Prostate gland (tissue), 2 donors: ENCODE measurements around the gene CNTN4. TPM values are rescaled to one million over a fixed set of nuclear protein-coding genes. Genes with fewer than 3 reads are reported as not detected.
A peak's percentile ranks its signal among the peaks of the same experiment; 100 is the strongest.

Source experiments
- DNase-seq: peaks from one replicate; pipeline ENCODE4 v3.0.0-alpha.2; 2019; ENCODE audit warnings: low spot score
- H3K27ac ChIP-seq, 2 donors: fragments of 200-600 bp; sonication (generic); 2 replicates each; pipeline ENCODE4 v1.5.1; 2017 to 2019
- H3K27me3 ChIP-seq: fragments of 200-600 bp; sonication (generic); replicated peaks from 2 replicates; pipeline ENCODE4 v1.5.1; 2019; ENCODE audit not compliant: insufficient read depth
- H3K36me3 ChIP-seq, 2 donors: fragments of 200-600 bp; sonication (generic); 1 replicate in 1 of 2; 2 replicates in 1 of 2; pipeline versions ENCODE4 v1.5.1 to v1.8.1; 2017 to 2019
- H3K4me1 ChIP-seq: fragments of 200-600 bp; sonication (generic); replicated peaks from 2 replicates; pipeline ENCODE4 v1.5.1; 2019
- H3K4me3 ChIP-seq, 2 donors: fragments of 200-600 bp; sonication (generic); 2 replicates each; pipeline ENCODE4 v1.5.1; 2017 to 2019
- H3K9me3 ChIP-seq: fragments of 200-600 bp; sonication (generic); 2 replicates; pipeline ENCODE4 v1.5.1; 2017
- POLR2A ChIP-seq: fragments of 450-650 bp; IDR thresholded peaks from one replicate; pipeline ENCODE4 v1.6.1; 2016; ENCODE audit warnings: antibody characterized with exemption, mild to moderate bottlenecking
- POLR2AphosphoS5 ChIP-seq: sonication (generic); formaldehyde crosslinking; IDR thresholded peaks from one replicate; pipeline ENCODE4 v1.6.1; 2017; ENCODE audit warnings: antibody characterized with exemption
- WGBS: methylation state at CpG from one replicate; pipeline ENCODE4 v1.1.5; 2018; 5-methylcytosine and 5-hydroxymethylcytosine counted together
- intact Hi-C: fragments of 100-400 bp; cut with DNase I; formaldehyde crosslinking; loops from one replicate; pipeline ENCODE4 v1.14.2; 2022
- total RNA-seq, 2 donors: library from RNA; depleted of rRNA; stranded (reverse); fragments of >200 nt; gene quantifications; one replicate each; pipeline ENCODE4 v1.1.0, GENCODE V29; 2016
- TF ChIP-seq, protein P1 (sequence below), 4 experiments: fragments of 200-600 bp in 2 of 4; fragments of 450-650 bp in 2 of 4; sonication (generic) in 2 of 4; IDR thresholded peaks; 1 replicate in 3 of 4; 2 replicates in 1 of 4; pipeline ENCODE4 v1.5.1; 2016 to 2019; ENCODE audit warnings: antibody characterized with exemption in 4 of 4, mild to moderate bottlenecking in 2 of 4, moderate library complexity in 2 of 4

CNTN4 gene
- total RNA-seq, 2 donors from 2014 or later, result 1.5 to 5.7 TPM

DNA sequence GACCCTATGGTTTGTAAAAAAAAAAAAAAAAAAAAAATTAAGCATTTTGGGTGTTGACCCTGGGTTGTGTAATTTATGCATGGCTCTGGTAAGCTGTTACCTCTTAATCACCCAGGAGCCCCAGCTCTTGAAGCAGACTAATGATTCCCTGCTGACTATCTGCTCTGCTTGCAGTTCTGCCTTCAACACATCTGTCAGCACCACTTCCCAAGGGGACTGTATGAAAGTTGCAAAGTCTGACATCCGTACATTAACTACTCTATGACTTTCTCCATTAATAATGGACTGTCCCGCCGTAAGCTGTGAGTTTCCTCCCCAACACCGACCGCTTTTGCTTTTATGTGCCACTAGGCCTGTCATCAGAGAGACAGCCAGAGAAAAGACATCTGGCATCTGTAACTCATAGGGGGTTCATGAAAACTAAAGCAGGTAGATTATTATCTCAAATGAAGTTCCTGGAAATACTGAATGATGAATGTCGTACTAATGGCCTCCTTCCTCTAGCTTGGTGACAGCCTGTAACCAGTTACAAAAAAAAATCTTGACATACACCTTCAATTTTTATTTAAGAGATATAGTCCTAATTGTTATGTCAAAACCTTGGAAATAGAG is 740.0 kb downstream of the CNTN4 start:
- TF ChIP-seq, protein P1, sequence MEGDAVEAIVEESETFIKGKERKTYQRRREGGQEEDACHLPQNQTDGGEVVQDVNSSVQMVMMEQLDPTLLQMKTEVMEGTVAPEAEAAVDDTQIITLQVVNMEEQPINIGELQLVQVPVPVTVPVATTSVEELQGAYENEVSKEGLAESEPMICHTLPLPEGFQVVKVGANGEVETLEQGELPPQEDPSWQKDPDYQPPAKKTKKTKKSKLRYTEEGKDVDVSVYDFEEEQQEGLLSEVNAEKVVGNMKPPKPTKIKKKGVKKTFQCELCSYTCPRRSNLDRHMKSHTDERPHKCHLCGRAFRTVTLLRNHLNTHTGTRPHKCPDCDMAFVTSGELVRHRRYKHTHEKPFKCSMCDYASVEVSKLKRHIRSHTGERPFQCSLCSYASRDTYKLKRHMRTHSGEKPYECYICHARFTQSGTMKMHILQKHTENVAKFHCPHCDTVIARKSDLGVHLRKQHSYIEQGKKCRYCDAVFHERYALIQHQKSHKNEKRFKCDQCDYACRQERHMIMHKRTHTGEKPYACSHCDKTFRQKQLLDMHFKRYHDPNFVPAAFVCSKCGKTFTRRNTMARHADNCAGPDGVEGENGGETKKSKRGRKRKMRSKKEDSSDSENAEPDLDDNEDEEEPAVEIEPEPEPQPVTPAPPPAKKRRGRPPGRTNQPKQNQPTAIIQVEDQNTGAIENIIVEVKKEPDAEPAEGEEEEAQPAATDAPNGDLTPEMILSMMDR (IDR thresholded peaks at IDR 0.05), result no peak
- WGBS, result 84% methylated on average over 6 of the region's 6 CpGs
- no peak overlapping the region for H3K27ac ChIP-seq

DNA sequence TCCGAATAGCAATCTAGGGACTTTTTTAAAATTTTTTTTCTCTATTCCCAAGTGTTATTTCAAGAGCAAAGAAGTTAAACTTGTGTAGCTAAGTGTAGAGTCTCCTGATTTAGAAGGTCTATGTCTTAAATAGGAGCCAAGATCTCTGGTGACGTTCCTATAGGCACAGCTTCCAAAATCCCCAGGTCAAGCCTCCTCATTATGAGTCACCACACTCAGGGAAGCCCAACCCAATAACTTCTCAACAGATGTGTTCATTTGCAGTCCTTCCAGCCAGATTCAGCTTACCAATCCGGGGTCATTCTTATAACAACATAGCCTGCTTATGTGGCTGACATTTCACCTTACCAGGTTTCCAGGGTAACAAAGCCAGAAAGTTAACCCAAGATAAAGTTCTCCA is 741.2 kb downstream of the CNTN4 start:
- Histone ChIP-seq H3K27me3 (no peaks in the 10 kb centered on the region), H3K36me3 (no peaks in the 10 kb centered on the region), H3K9me3 (no peaks in the 10 kb centered on the region), H3K4me1 (no peaks in the 10 kb centered on the region), H3K4me3 (no peak overlapping the region), H3K27ac (no peak overlapping the region)
- no peak for TF ChIP-seq POLR2AphosphoS5
- no peak for TF ChIP-seq POLR2A
- TF ChIP-seq, protein P1 (IDR thresholded peaks at IDR 0.05), result no peak
- no peak for DNase-seq
- intact Hi-C loops, result no loop called here
- WGBS, result 84% methylated on average over 3 of the region's 3 CpGs

More for the DNA sequence above, 740.0 kb downstream of the CNTN4 start:
- H3K4me3 ChIP-seq, result no peak overlapping the region
- no peaks in the 10 kb centered on the region for H3K4me1 ChIP-seq
- no peaks in the 10 kb centered on the region for H3K9me3 ChIP-seq
- intact Hi-C loops, result no loop called here
- no peaks in the 10 kb centered on the region for H3K36me3 ChIP-seq
- no peaks in the 10 kb centered on the region for H3K27me3 ChIP-seq
- no peak for DNase-seq

DNA sequence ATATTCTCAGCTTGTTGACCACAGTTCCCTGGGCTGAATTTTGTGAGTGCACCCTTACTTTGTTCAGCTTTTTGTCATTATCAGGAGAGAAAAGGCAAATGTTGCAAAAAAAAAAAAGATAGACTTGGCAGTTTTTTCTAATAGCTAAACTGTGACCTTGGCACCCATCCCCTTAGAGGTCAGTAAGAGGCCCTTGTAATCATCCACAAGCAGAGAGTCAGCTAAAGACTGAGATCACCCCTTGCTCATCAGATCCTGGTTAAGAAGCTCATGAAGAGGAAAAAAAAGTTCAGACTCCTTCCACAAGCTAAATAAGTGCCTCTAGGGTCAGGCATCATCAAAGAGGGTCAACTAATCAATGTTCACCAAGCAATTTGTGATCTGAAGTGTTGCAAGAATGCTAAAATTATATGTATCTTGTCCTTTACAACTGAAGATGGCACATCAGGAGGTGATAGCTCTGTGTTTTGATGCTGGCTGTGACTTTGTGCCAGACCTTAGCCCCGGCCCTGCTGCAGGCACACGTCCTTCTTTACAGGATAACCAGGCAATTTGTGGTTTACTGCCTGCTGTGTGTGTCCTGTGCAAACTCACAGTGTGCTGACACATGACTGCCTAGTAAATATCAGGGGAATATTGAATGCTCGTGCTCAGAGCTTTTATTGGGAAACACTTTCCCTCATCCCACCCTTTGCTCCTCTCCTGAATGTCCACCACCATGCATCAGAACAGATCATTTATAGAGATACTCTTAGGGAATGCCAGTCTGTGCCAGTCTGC is 748.6 kb downstream of the CNTN4 start:
- 39% methylated on average over 3 of the region's 3 CpGs for WGBS
- no peaks in the 10 kb centered on the region for H3K9me3 ChIP-seq
- H3K27ac ChIP-seq, result no peak overlapping the region
- H3K27me3 ChIP-seq, result no peaks in the 10 kb centered on the region
- no peaks in the 10 kb centered on the region for H3K36me3 ChIP-seq
- no peaks in the 10 kb centered on the region for H3K4me1 ChIP-seq
- peak; percentile 4 for DNase-seq
- H3K4me3 ChIP-seq, result no peak overlapping the region
- TF ChIP-seq, protein P1 (IDR thresholded peaks at IDR 0.05), result no peak
- TF ChIP-seq POLR2AphosphoS5 (no peak), POLR2A (no peak)
- intact Hi-C loops, result no loop called here

DNA sequence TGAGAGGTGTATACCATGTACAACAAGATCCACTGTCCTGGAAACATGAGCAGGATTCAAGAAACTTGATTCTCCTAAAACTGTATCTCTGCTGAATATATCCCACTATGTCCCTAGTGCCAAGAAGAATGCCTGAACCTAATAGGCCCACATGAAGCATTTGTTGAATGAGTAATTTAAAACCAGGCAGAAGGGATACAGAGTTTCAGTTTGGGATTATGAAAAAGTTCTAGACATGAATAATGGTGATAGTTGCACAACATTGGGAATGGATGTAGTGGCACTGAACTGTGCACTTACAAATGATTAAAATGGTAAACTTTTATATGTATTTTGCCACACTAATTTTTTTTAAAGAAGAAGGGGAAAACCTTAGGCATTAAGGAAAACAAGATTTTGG is 750.4 kb downstream of the CNTN4 start:
- Histone ChIP-seq H3K9me3 (no peaks in the 10 kb centered on the region), H3K4me1 (no peaks in the 10 kb centered on the region), H3K36me3 (no peaks in the 10 kb centered on the region), H3K27ac (no peak overlapping the region), H3K4me3 (no peak overlapping the region), H3K27me3 (no peaks in the 10 kb centered on the region)
- no peak for DNase-seq
- TF ChIP-seq POLR2A, result no peak
- TF ChIP-seq POLR2AphosphoS5, result no peak
- TF ChIP-seq, protein P1 (IDR thresholded peaks at IDR 0.05), result no peak
- intact Hi-C loops, result no loop called here

DNA sequence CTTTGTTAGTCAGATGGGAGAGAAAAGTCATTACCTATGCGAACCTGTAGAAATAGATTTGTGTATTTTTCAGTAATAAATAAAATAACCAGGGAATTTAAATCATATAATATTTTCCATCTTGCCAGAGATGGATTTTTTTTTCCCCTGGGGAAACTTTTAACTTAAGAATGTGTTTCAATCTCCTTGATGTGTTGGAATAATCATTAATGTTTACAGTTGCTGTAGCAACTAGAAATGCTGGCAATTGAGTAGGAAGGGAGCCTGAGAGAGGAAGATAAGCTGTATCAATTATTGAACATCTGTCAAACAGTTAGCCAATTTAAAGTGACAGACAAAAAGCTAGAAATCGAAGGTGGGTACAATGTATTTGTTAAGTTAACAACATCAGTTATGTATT is 752.0 kb downstream of the CNTN4 start:
- intact Hi-C loops, result no loop called here
- Histone ChIP-seq H3K4me1 (no peaks in the 10 kb centered on the region), H3K4me3 (no peak overlapping the region), H3K9me3 (no peaks in the 10 kb centered on the region), H3K27me3 (no peaks in the 10 kb centered on the region), H3K36me3 (no peaks in the 10 kb centered on the region), H3K27ac (no peak overlapping the region)
- DNase-seq, result no peak
- WGBS, result 82% methylated on average over 2 of the region's 2 CpGs
- TF ChIP-seq, protein P1 (IDR thresholded peaks at IDR 0.05), result no peak
- TF ChIP-seq POLR2A (no peak), POLR2AphosphoS5 (no peak)
